GM19455 (cell line): ENCODE data around the gene CCDC34.
"Not testable (repeated sequence)": the region's sequence is repeated elsewhere in the genome, so short reads cannot be mapped to it uniquely, and the experiment has no call there.

Experiments used
- ATAC-seq: cut with Tn5 transposase; IDR thresholded peaks from one replicate; pipeline ENCODE4 v1.9.1; 2021; ENCODE audit not compliant: unreplicated experiment

Gene CCDC34

DNA sequence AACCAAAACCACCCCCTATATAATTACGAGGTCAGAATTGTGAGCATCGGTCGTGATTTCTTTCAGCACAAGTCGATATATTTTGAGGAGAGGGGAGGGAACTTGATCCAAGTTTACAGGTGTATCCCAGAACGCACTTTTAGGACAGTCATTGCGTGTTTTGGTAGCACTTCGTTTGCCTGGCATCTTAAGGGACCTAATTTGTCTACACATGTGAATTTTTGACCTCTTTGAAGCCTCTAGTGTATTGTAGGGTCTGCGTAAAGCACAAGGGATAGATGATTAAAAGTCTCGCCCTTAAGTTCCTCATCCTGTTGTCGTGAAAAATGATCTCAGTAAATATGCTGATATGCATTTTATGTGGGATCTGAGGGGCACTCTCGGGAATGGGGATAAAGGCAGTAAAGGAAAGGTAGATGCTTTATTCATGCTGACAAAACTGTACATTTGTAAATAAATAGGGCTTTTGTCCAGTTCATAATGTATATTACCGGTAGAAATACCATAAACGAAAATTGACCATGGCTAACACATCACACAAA is 632 bp upstream of the CCDC34 start:
- ATAC-seq, result no peak

DNA sequence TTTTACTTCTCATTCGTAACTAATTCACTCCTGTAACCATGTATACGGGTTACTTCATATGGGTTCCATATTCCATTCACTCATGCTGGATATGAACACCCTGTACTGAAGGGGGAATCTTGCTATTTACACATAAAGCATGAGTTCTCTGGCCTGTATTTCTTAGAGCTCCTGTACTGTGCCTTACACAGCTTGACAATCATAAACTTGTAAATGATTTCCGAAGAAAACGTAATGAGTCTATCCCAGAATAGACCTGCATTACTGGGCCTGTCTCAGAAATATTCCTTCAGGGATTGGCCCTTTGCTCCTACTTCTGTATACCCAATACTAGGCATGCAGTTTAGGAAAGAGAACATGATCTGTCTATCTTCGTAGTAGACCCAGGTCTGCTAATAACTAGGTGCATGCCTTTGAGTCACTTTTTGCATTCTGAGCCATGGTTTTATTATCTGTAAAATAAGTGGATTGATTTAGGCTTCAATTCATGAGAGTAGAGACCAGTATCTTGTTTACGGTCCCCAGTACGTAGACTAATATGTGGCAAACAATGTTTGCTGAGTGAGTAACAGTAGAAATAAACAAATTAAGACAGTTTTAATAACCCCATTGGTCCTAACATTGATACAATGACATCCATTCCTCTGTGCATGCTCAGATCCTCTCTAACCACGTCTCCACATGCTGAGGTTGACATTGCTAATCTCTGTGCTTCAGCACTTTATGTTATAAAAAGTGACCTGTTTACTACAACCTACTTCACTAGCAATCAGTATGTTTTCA is 1.2 kb downstream of the CCDC34 start:
- no peak for ATAC-seq

DNA sequence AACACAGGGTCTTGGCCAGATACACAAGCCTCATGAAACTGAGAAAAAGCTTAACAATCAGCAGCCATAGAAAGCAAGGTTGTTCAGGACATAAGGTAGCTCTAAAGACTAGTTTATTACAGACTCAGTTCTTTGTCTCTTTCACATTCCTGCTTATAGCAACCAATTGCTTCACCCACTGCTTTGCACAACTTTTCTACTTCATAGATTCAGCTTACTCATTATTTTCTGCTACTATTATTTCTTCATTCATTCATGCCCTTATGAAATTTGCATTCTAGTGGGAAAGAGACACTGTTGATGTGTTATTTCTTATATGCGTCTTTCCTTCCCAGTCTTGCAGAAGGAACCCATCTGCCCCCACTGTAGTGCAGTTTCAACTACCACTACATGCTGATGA is 4.7 kb downstream of the CCDC34 start:
- ATAC-seq, result no peak

DNA sequence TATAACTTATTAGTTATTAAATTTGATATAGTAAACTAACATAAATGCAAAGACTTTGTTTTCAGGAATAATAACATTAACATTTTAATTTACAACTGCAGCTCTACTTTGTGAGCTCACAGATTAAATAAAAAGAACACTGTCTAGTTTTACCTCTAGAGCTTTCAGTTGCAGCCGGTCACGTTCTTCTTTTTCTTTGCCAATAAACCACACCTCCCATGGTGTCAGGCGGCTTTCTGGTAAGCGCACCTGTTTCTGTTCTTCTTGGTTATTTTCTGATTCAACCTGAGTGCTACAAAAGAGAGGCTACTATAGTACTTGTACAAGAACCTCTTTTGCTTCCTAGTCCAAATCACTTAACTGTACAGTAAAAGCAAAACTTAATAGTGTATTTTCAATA is 5.8 kb downstream of the CCDC34 start:
- no peak for ATAC-seq

DNA sequence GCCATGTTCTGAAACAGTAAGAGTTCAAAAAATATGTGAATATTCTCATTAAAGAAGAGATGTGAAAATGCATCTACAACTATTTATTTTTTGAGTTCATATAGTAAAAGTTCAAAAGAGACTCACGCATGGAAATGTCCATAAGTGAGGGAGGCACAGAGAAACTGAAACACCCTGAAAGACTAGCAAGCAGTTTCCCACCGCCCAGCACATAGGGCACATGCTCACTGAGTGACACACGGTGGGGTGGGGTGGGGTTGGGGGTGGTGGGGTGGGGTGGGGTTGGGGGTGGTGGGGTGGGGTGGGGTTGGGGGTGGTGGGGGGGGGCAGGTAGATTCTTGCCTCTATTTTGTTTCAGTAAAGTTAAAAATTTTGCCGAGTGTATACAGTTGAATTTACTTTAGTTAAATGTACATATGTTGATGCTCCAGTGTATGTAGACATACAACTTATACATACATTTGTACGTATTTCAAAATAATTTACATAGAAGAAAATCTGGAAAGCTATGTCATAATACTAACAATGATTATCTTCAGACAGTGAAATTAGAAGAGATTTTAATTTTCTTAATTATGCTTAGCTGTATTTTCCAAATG is 6.3 kb downstream of the CCDC34 start:
- ATAC-seq, result no peak

DNA sequence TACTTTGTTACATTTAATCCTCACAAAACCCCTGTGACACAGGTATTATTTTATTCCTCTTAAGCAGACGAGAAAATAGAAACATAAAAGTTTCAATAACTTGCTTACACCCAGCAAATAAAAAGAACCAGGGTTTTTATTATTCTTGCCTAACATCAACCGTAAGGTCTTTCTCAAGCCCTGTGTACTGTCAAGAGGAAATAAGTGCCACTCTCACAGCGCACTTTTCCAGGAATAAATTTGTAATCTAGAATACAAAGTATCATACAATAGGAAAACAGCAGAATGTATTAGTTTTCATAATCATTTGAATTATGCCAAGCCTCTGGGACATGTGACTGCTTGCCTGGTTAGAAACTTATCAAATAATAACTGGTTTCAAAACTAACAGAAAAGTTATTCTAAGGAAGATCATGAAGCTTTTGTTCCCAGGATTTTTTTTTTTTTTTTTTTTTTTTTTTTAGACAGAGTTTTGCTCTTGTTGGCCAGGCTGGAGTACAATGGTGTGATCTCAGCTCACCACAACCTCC is 7.4 kb downstream of the CCDC34 start:
- ATAC-seq, result no peak

DNA sequence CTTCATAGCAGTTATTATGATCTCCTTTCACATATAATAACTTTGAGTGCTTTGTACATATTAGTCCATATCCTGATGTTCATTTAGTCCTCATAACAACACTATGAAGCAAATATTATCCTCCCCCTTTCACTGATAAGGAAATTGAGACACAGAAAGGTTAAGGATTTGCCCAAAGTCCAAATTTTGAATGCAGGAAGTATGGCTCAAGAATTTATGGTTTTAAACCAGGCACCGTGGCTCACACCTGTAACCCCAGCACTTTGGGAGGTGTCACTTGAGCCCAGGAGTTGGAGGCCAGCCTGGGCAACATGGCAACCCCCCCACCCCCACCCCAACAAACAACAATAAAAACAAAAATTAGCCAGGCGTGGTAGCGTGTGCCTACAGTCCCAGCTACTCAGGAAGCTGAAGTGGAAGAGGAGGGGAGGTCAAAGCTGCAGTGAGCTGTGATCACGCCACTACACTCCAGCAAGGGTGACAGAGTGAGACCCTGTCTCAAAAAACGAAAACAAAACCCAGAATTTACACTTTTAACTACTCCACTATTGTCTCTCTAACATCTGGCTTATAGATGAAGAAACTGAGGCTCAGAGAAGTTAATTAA is 8.6 kb downstream of the CCDC34 start:
- ATAC-seq, result no peak

DNA sequence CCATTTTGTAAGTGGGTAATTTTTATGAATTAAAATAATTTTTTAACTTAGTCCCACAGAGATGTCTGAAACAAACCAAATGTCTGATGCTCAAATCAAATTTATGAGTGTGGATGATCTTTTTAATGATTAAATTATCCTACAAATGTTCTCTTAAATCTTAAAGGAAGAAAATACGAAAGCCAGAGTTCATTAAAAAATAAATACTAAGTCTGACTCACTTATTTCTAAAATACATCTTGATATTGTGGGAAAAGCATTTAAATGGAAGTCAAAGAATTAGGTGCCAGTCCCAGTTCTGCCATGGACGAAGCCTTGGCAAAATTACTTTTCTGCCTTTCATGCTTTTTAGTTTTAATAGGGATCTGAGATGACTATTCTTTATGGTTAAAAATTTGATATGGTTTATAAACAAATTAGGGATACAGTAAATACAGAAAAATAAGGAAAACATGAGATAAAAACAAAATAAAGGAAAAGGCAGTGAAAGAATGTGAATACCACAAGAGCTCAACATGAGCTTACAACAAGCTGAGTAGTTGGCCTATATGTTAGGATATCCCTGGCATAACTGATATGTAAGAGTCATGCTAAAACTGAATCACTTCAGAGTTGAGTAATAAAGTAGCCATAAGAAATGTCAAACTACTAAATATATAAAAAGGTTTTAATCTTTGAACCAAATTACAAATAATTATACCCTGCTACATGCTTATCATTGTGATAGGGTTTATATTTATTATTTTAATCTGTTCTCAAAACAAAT is 9.2 kb downstream of the CCDC34 start:
- ATAC-seq, result no peak

DNA sequence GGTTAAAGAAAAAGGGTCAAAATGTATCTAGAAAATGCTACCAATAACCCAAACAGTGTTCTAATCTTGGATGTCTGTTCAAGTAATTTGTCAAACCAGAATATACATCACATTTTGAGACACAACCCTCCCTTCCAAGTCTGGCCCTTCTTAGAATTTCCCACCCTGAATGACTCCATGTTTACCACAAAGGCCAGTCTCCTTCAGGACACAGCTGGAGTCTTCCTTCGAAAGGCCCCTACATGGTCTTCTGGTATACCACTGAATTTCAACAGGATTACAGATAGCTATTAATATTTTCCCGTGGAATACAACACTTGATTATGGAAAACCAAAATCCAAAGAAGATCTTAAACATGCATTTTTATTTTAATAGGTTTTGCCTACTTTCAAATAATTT is 10.2 kb downstream of the CCDC34 start:
- no peak for ATAC-seq

DNA sequence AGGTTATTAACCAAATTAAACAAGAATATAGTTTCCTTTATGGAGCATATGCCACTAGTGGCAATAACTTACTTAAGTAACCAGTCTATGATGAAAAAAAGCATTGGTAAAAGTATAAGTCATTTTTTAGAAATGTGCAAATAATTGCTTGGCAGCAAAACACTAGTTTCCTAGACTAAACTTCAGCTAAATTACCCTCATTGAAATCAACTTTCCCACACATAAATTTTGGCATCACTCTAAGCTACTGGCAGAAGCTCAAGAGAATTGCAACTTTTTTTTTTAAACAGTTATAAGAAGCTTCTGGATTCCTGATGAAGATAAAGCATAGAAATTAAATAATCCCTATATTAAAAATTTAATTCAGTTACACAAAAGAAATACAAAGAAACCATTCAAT is 12.5 kb downstream of the CCDC34 start:
- ATAC-seq, result no peak

DNA sequence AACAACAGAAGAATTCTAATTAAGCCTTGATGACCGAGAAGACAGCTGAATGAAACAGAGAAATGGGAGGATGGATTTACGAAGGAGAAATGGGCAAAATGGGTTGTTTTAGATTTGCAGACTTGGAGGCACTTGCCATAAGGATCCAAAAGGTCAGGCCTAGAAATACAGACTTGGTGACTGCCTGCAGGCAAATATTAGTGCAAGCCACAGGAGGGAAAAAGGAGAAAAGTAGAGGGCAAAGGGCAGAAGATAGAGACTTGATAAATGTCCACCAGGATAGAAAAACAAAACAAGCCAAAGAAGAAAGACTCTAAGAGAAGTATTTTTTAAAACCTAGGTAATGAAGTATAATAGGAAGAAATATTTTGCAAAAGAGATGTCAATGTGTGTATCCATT is 13.1 kb downstream of the CCDC34 start:
- no peak for ATAC-seq

DNA sequence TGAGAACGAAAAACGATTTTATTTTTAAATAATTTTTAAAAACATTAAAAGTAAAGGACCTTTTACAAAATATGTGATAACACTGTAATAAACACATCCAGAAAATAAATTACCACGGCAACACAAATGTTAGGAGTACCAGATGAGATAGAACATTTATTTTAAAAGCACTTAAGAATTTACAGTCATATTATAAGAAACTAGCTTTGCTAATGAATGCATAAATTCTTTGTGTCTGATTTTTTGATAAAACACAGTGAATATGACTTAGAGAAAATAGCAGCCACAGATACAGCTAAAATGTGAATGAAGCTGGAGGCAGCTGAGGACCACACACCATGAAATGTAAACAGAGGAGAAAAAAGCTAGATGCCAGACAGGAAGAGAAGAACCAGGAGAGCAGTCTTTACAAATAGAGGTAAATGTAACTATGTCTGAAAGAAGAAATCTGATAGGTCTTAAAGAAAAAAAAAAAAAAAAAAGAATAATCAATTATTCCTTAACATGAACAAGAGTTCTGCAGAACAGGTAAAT is 14.6 kb downstream of the CCDC34 start:
- no peak for ATAC-seq

DNA sequence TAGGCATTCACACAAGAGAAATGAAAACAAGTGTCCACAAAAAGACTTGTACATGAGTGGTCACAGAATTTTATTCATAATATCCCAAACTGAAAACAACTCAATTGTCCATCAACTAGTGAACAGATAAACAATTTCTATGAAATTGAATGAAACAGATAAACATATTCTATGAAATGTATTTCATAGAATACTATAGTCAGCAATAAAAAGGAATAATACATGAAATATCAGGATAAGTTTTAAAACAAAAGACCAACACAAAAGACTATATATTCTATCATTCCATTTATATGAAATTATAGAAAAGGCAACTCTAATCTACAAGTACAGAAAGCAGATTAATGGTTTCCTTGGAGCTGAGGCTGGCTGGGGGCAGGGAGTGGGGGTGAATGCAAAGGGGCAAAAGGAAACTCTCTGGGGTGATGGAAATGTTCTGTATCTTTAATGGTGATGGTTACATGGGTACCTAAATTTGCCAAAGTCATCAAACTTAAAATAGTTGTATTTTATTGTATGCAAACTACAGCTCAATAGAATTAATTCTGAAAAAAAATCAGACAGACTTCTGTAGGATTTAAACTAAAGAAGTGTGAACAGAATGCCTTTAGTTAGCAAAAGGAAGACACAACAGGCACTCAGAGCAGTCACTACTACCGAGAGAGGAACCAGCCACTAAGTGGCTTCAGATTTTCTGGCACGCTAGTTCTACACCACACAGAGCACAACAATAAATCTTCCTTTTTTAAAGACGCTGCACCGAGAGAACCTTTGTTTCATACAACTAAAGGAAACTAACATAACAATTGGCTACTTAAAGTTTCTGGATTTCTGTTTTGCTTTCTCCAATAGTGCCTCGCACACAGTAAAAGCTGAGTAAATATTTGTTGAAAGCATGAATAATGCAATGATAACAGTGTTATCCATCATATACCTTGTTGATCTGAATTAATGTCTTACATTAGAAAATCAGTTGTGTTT is 15.4 kb downstream of the CCDC34 start:
- no peak for ATAC-seq

DNA sequence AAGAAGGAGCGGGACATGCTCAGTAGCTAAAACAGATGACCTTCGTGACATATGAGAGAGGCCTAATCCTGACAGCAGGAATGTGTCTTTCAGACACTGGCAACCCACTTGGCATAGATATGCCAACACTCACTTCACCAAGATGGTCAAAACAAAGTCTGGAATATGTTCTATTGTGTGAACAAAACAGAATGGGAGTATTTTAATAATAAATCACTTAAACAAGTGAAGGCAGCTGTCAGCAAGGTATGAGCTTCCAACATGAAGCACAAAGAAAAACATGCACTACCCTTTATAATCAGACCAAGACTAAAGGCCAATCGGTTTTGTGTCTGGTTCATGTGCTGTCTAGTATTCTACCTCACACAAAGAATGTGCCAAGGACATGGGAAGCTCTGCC is 23.1 kb downstream of the CCDC34 start:
- ATAC-seq, result no peak

DNA sequence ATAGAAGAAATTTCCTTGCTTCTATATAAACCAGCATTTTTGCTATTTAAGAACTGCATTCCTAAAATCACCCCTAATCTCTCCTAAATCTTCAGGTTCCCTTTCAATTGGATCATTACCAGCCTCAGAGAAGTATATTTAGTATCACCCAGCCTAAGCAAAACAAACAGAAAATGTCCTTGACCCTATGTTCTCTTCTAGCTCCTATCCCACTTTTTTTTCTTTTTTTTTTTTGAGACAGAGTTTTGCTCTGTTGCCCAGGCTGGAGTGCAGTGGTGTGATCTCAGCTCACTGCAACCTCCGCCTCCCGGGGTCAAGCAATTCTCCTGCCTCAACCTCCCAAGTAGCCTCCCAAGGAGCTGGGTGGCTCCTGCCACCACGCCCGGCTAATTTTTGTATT is 28.3 kb downstream of the CCDC34 start:
- ATAC-seq, result not testable (repeated sequence)

DNA sequence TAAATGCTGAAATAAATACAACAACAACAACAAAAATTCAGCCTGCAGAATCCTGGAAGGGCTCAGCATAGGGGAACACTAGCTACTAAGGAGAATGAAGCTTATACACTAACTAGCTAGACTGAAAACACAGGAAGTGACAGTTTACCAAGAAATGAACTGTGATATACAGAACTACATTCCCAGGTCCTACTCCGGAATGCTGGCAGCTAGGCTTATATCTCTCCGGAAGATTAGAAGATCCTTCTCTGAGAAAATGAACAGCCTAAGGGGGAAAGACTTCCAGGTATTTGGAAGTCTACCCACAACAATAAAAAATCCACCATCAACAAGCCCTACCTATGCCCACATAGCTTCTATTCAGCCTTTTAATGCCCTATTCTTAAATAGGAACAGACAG is 31.0 kb downstream of the CCDC34 start:
- ATAC-seq, result no peak

DNA sequence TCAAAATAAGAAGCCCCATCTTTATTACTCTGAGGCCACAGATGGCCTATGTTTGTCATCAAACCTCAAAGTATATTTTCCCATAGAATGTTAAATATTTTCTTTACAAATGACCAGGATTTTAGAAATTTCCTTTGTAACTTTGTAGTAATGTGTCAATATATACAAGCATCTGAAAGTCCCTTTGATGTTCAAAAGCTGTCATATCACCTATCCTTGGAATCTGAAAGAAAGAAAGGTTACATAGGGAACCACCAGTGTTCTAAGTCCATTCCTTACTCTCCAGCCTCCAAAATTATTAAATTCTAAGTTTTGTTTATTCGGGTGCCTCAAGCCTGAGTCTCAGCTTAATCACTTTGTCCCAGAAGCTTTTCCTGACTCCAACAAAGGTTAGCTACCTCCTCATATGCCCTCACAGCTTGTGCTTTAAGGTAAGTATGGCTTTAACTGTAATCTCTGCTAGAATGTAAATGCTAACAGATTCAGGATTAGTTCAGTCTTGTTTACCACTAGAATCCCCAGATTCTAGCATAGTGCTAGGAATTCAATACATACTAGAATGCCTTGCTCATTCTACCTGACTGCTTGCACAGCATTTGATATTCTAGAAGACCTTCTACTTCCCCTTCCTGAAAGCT is 32.3 kb downstream of the CCDC34 start:
- no peak for ATAC-seq

DNA sequence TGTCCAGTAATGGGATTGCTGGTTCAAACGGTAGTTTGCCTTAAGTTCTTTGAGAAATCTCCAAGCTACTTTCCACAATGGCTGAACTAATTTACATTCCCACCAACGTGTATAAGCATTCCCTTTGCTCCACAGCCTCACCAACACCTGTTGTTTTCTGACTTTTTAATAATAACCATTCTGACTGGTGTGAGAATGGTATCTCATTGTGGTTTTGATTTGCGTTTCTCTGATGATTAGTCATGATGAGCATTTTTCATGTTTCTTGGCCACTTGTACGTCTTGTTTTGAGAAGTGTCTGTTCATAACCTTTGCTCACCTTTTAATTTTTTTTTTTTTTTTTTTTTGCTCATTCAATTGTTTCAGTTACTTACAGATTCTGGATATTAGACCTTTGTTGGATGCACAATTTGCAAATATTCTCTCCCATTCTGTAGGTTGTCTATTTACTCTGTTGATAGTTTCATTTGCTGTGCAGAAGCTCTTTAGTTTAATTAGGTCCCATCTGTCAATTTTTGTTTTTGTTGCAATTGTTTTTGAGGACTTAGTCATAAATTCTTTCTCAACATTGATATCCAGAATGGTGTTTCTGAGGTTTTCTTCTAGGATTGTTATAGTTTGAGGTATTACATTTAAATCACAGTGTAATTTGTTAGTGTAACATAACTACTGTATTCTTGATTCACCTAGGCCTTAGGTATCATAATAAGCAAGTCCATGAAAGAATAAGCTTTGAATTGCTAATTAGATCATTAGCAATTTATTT is 33.0 kb downstream of the CCDC34 start:
- ATAC-seq, result no peak

DNA sequence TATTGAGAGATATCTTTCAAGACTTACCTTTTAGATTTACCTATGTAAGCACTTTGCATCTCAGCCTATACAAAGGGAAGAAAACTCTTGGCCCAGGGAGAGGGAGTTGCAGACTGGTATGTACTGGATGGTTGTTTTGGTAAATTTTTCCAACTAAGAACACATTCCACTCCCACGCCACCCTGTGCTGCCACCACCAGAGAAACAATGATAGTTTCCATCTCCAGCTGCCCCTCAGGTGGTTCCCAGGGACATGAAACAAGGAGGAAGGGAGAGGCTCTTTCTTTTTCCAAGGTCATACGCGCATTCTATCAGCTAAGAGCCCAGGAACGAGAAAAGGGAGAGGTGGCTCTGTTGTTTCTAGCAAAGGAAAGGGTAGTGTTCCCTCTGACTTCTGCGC is 34.4 kb downstream of the CCDC34 start:
- no peak for ATAC-seq
